ENCODE data around the gene DCN.

Gene DCN

GRCh38 chr12:91176358-91176757, 6.3 kb downstream of the DCN start:
- Histone ChIP-seq H3K9me3 (no peaks in the 10 kb centered on the region), H3K27me3 (no peaks in the 10 kb centered on the region), H3K4me1 (peaks cover 0 to 7% (median 3%) of the 10 kb centered on the region in 4 donors), H3K27ac (no peak overlapping the region), H3K36me3 (no peaks in the 10 kb centered on the region), H3K4me3 (peak overlapping the region; percentile 18 to 37)
- DNase-seq: no peak
- intact Hi-C loops (cut with DNase I; ENCODE audit: low total_unique reads): loop anchor here (5.0 kb wide), 1 partner anchor 151 kb away; no protein-coding TSS in a partner anchor
- no peak for TF ChIP-seq CTCF (IDR thresholded peaks at IDR 0.05)

DNA sequence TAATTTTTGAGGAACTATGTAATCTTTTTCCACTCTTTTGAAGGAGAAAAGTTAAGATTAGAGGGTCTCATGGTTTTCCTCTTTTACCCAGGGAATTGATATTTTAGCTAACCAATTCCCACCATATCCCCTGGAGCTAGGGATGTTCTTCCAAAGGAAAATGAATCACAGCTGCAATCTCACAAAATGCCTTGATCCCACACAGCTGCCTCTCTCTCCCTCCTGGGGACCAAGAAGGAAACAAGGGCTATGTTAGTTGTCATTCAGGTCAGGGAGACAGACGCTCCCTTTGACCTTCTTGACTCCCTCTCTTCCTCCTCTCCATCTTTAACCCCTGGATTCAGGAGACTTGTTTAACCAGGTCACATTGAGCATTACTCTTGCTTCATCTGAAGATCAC, 9.5 kb downstream of the DCN start:
- Histone ChIP-seq H3K4me1 (no peaks in the 10 kb centered on the region), H3K27ac (no peak overlapping the region), H3K27me3 (no peaks in the 10 kb centered on the region), H3K9me3 (no peaks in the 10 kb centered on the region), H3K36me3 (no peaks in the 10 kb centered on the region), H3K4me3 (peak overlapping the region in 1 of 2 donors; percentile 8)
- TF ChIP-seq CTCF (IDR thresholded peaks at IDR 0.05): no peak
- no peak for DNase-seq
- intact Hi-C loops (cut with DNase I; ENCODE audit: low total_unique reads): no loop called here

DNA sequence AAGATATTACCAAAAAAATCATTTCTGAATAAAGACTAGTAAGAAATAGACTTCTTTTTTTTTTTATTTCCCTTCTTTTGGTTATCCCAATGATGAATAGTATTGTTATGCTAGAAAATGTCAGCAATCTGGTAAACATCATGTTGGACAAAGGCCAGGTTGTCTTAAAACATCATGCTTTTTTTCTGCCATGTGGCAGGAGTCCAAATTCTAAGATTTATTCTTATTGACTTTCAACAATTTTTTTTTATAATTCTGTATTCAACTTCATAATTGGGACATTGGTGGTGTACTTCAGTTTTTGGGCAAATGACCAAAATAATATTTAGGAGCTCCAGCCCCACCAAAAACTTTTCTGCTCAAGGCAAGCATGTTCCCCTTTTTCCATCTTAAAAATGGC, 10.5 kb downstream of the DCN start:
- Histone ChIP-seq H3K27ac (no peak overlapping the region), H3K36me3 (no peaks in the 10 kb centered on the region), H3K4me1 (no peaks in the 10 kb centered on the region), H3K9me3 (no peaks in the 10 kb centered on the region), H3K4me3 (no peak overlapping the region), H3K27me3 (no peaks in the 10 kb centered on the region)
- DNase-seq: no peak
- intact Hi-C loops (cut with DNase I; ENCODE audit: low total_unique reads): no loop called here
- no peak for TF ChIP-seq CTCF (IDR thresholded peaks at IDR 0.05)

- no peak for DNase-seq
- H3K4me3 ChIP-seq: no peak overlapping the region
- TF ChIP-seq CTCF (IDR thresholded peaks at IDR 0.05): no peak
- no peaks in the 10 kb centered on the region for H3K9me3 ChIP-seq
- no peaks in the 10 kb centered on the region for H3K36me3 ChIP-seq
- intact Hi-C loops (cut with DNase I; ENCODE audit: low total_unique reads): no loop called here
- no peaks in the 10 kb centered on the region for H3K4me1 ChIP-seq
- no peak overlapping the region for H3K27ac ChIP-seq
- no peaks in the 10 kb centered on the region for H3K27me3 ChIP-seq
Measured at GRCh38 chr12:91171476-91171875, 11.1 kb downstream of the DCN start.

DNA sequence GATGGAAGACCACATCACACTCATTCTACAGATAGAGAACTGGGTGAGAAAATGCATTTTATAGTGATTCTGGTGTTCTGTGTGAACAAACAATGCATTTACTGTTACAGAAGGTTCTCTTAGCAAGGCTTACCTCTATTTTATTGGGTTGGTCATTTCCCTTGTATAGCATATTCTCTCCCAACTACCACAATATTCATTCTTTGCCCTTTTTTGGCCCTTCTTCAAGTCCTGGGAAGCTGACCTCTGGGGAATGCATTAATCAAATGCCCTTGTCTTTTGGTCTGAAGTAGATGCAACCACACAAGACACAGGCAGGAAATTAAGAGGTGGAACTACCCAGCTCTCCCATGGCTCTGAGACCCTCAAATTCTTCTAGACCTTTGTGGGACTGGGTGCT, 19.5 kb downstream of the DCN start:
- no peaks in the 10 kb centered on the region for H3K36me3 ChIP-seq
- no peak for TF ChIP-seq CTCF (IDR thresholded peaks at IDR 0.05)
- H3K27me3 ChIP-seq: no peaks in the 10 kb centered on the region
- no peaks in the 10 kb centered on the region for H3K9me3 ChIP-seq
- H3K4me1 ChIP-seq: no peaks in the 10 kb centered on the region
- DNase-seq: no peak
- no peak overlapping the region for H3K27ac ChIP-seq
- no peak overlapping the region for H3K4me3 ChIP-seq
- intact Hi-C loops (cut with DNase I; ENCODE audit: low total_unique reads): no loop called here

DNA sequence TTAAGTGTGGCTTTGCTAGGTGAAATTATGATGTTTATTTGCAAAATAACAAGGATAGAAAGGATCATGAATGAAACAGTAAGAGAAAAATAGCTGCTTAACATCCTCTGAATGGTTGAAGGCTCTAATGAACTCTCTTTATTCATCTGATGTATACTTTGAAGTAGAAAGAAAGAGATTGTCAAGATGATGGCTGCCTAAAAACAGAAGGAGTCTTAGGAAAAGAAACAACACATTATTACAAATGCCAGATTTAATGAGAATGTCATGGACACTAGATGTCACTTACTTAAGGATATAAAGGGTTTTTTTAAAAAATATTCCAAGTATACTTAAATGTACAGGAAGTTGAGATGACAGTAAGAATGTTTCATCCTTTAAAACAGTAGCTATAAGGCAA, 21.6 kb downstream of the DCN start:
- peaks cover 0 to 4% (median 0%) of the 10 kb centered on the region in 3 donors for H3K36me3 ChIP-seq

More for the DNA sequence above, 21.6 kb downstream of the DCN start:
- no peak overlapping the region for H3K4me3 ChIP-seq
- no peak for TF ChIP-seq CTCF (IDR thresholded peaks at IDR 0.05)
- no peaks in the 10 kb centered on the region for H3K27me3 ChIP-seq
- no peak overlapping the region for H3K27ac ChIP-seq
- intact Hi-C loops (cut with DNase I; ENCODE audit: low total_unique reads): no loop called here
- H3K4me1 ChIP-seq: no peaks in the 10 kb centered on the region
- no peak for DNase-seq
- no peaks in the 10 kb centered on the region for H3K9me3 ChIP-seq
